ENCODE data around the gene RIPOR3.
A peak's percentile ranks its signal among the peaks of the same experiment; 100 is the strongest.
"Not testable (repeated sequence)": the region's sequence is repeated elsewhere in the genome, so short reads cannot be mapped to it uniquely, and the experiment has no call there.

RIPOR3 gene

DNA sequence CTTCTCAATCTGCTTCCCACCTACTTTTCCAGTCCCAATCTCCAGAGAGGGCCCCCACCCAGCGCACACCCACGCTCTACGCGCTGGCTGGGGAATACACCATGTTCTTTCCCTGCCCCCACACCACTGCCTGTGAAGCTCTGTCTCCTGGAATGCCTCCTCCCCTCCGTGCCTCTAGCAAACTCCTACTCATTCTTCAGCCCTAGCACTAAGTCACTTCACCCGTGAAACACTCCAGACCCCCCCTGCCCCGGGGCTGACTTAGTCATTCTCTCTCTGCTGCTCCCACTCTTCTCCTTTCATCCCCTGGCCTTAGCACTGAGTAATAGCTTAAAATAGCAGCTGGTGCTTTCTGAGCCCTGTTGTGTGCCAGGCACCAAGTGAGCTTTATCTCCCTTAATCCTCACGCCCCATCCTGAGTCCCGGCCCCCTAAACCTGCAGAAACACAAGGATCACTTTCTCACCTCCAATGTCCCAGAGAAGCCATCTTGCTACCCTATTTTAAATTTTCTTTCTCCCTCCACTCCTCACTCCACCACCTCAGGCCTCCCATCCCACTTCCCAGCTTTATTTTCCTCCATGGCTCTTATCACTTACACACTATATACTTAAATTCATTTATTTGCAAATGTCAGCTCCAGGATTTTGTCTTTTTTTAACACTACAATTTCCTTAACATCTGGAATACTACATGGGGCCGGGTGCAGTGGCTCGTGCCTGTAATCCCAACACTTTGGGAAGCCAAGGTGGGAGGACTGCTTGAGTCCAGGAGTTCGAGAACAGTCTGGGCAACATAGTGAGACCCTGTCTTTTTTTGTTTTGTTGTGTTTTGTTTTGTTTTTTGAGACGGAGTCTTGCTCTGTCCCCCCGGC lies 33.7 kb upstream of the RIPOR3 start:
- DNase-seq = peak; percentile 95

GRCh38 chr20:50724112-50724725 lies 32.9 kb upstream of the RIPOR3 start:
- no peak for DNase-seq

GRCh38 chr20:50723672-50724071 lies 32.3 kb upstream of the RIPOR3 start:
- DNase-seq = no peak

GRCh38 chr20:50722424-50723155 lies 31.2 kb upstream of the RIPOR3 start:
- DNase-seq = no peak

- no peak for DNase-seq
Observed at GRCh38 chr20:50721881-50722281, 30.5 kb upstream of the RIPOR3 start.

- DNase-seq = no peak
Observed at GRCh38 chr20:50720582-50720981, 29.2 kb upstream of the RIPOR3 start.

DNA sequence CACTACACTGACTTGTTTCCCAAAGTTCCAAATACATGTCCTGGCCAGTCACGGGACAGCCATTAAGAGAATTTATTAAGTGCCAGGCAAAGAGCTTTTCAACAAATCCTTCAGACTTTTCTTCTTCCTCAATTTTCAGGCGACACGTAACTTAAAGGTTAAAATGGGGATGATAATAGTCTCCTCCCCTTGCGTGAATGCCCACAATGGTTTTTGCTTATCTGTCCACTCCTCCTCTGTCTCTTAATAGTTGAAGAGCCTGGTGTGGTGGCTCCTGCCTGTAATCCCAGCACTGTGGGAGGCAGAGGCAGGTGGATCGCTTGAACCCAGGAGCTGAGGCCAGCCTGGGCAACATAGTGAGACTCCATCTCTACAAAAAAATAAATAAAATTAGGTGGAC lies 28.7 kb upstream of the RIPOR3 start:
- DNase-seq = no peak

- DNase-seq = no peak
Observed at GRCh38 chr20:50719328-50719727, 28.0 kb upstream of the RIPOR3 start.

GRCh38 chr20:50717974-50718761 lies 26.8 kb upstream of the RIPOR3 start:
- no peak for DNase-seq

DNA sequence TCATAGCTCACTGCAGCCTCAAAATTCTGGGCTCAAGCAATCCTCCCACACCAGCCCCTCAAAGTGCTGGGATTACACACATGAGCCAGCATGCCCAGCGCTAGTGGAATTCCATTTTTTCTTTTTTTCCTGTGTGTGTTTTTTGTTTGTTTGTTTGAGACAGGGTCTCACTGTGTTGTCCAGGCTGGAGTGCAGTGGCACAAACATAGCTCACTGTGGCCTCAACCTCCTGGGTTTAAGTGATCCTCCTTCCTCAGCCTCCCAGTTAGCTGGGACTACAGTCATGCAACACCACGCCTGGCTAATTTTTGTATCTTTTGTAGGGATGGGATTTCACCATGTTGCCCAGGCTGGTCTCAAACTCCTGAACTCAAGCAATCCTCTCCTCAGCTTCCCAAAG lies 26.0 kb upstream of the RIPOR3 start:
- DNase-seq = no peak

- DNase-seq = no peak
Observed at GRCh38 chr20:50716518-50716917, 25.2 kb upstream of the RIPOR3 start.

DNA sequence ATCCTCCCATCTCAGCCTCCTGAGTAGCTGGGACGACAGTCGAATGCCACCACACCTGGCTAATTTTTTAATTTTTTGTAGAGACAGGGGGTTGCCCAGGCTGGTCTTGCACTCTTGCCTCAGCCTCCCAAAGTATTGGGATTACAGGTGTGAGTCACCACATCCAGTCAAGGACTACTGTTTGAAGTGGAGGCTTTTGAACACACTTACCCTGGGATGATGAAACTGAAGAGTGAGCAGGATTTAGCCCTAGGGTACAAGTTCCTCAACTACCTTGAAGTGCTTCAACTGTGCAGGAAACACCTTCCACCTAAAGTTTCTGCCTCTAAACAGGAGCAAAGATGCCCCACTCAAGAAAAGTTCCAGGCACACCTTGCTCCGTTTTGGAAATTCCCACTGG lies 24.4 kb upstream of the RIPOR3 start:
- no peak for DNase-seq

GRCh38 chr20:50714426-50714825 lies 23.1 kb upstream of the RIPOR3 start:
- DNase-seq = not testable (repeated sequence)

DNA sequence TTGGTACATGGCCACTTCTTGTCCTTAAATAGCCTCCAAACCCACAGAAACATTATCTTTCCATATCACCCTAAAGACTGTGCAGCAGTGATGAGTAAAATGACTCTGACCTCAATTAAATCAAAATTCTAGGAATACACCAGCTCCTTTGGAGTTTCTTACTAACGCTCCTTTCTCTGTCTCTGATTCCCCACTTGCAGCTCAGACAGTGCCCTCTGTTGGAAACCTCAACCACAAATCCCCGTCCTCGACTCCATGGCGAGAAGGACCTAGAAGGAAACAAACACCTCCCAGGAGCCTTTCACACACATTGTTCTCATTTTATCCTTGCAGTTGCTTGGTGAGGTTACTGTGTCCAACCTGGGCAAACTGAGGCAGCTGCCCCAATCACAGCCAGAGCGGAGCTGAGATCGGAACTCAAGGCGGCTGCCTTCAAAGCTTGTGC lies 22.3 kb upstream of the RIPOR3 start:
- no peak for DNase-seq

DNA sequence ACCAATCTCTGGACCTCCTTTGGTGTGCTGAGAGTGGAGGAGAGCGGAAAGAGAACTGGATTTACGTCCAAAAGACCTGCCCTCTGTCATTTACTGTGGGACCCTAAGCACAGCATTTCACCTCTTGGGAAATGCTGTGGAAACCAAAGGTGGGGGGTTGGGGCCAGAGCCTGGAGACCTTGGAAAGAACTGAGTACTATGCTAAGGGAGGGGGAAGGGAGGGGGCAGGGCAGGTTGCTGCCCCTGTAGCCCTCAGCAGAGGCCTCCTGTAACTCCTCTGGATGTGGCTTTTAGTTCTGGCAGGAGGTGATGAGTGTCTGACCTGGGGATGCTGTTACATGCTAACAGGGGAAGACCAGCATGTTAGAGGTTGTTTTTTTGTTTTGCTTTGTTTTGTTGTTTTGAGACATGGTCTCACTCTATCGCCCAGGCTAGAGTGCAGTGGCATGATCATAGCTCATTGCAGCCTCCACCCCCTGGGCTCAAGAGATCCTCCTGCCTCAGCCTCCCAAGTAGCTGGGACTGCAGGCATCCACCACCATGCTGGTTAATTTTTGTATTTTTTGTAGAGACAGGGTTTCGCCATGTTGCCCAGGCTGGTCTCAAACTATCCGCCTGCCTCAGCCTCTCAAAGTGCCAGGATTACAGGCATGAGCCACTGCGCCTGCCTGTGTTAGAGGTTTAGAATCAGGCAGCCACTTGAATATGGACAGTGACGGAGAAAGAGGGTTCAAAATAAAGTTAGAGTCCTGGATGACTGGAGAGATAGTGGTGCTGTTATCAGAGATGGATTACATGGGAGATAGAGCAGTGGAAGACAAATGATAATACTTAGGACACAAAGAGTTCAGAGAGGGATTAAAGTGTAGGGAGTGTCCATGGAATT lies 21.7 kb upstream of the RIPOR3 start:
- DNase-seq = no peak

DNA sequence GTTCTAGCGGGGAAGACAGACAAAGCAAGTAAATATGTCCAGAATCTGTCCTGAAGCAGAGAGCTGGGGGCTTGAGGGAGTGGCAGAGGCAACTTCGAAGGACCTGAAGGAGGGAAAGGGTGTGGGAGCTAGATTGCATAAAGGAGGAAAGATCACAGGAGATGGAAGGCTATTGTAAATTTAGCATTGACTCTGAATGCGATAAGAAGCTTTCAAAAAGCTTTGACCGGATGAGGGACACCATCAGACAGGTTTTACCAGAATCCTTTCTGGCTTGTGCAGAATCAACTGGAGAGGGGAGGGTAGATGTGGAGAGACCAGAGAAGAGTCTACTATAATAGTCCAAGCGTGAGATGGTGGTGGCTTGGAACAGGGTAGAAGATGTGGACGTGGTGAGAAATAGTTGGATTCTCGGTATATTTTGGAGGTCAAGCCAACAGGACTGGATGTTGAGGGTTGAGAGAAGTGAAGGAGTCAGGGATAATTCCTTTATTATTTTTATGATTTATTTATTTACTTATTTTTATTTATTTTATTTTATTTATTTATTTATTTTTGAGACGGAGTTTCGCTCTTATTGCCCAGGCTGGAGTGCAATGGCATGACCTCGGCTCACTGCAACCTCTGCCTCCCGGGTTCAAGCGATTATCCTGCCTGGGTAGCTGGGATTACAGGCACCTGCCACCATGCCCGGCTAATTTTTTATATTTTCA lies 19.9 kb upstream of the RIPOR3 start:
- DNase-seq = no peak

GRCh38 chr20:50710492-50711063 lies 19.2 kb upstream of the RIPOR3 start:
- DNase-seq = no peak

- DNase-seq = no peak
Observed at GRCh38 chr20:50709636-50709973, 18.3 kb upstream of the RIPOR3 start.

GRCh38 chr20:50708845-50709635 lies 17.7 kb upstream of the RIPOR3 start:
- no peak for DNase-seq

GRCh38 chr20:50704971-50705370 lies 13.6 kb upstream of the RIPOR3 start:
- DNase-seq = no peak
